HG03095 (cell line): ENCODE results near the gene CD247.

ENCODE experiments used
- ATAC-seq: cut with Tn5 transposase; IDR thresholded peaks from one replicate; pipeline ENCODE4 v1.9.1; 2021; ENCODE audit warnings: moderate library complexity; ENCODE audit not compliant: unreplicated experiment

Gene CD247

DNA sequence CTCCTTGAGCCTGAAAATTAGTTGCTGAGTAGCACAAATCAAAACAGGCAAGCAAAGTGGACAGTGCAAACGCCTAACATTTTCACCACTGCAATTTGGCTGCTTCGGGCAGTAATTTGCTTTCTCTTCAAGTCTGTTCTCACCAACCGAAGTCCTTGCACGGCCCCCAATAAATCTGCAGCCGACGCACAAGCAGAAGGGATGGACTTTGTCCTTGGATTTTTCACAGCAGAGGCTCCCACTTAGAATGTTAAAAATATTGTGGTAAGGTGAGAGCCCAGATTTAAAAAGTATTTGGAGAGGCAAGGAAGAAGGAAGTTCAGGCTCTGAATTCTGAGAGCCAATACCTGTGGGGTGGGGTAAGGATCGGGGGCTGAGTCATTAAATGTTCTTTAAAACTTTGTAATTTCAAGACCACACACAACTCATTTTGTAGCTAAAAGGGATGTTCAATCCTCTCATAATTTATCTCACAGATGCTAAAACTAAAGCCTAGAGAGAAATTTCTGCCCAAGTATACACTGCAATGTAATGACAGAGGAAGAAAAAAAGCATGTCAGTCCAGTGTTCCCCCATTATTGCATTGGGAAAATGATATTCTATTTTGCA lies 6.2 kb downstream of the CD247 start:
- ATAC-seq = no peak

- ATAC-seq = no peak
These were observed 6.8 kb downstream of the CD247 start for GRCh38 chr1:167511374-167511986.

- ATAC-seq = no peak
These were observed 7.4 kb downstream of the CD247 start for GRCh38 chr1:167510881-167511280.

GRCh38 chr1:167510244-167510643 lies 8.1 kb downstream of the CD247 start:
- no peak for ATAC-seq

DNA sequence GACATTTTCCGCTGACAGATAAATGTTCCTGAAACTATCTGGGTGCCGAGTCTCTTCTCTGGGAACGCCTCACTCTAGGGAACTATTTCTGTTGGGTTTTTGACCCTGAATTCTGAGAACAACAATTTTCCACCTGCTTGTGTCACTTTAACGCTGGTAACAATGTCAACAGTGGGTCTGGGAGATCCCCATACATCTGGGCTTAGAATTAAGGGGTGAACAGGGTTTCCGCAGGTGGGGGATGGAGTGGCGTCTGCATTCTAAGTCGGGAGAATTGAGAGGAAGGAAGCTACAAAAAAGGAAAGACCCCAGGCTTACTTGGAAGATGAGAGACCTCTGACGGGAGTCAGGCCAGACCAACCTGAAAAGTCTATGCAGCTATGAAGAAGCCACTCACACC lies 8.7 kb downstream of the CD247 start:
- no peak for ATAC-seq

GRCh38 chr1:167507719-167508118 lies 10.6 kb downstream of the CD247 start:
- ATAC-seq = no peak

DNA sequence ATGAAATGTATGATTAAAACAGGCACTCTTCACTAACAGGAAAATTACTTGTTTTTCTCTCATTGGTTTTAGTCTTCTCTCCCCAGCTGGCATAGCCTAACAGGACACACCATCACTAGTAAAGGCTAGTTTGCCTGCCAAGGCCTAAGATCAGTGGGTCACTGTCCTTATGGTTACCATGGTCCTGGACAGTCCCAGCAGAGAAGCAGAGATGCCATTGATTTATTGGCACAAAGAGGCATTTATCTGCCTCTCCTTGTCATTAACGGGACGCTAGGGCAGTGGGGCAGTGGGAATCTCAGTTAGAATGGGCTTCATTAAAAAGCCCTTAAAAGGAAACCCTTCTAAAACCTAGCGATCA lies 13.9 kb downstream of the CD247 start:
- ATAC-seq = no peak

DNA sequence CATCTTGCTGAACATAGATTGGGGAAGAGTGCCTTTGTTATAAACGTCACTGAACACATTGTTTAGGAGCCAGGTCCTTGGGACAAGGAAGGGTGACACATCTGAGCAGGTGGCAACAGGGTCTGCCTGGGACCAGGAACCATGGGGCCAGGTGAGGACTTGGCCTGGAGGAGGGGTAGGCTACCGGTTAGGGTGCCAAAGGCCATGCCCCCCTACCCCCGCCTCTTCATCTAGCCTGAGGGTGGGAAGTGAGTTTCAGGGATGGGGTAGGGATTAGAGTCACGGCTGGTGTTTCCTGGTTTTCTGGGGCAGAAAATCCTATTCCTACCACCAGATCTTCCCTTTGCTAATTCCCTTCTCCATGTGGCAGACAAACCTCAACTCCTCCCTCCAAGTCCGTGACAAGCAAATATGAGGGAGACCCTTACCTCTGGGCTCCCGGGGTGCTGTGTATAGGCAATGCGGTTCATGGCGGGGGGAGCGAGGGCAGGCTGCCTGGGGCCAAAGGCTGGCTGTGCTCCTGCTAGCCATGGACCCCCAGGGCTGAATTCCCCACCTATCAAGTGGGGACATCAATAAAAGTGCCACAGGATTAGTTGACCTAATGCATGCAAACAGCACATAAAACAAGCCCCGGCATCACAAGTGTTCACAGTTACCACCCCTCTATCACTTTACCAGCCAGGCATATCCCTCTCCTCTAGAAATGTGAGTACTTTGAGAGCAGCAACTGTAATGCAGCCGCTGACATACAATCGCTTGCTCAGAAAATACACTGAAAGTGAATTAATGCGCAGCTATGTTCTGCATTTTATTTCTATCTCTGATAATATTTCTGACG lies 14.5 kb downstream of the CD247 start:
- ATAC-seq = no peak

GRCh38 chr1:167502719-167503462 lies 15.4 kb downstream of the CD247 start:
- ATAC-seq = no peak

DNA sequence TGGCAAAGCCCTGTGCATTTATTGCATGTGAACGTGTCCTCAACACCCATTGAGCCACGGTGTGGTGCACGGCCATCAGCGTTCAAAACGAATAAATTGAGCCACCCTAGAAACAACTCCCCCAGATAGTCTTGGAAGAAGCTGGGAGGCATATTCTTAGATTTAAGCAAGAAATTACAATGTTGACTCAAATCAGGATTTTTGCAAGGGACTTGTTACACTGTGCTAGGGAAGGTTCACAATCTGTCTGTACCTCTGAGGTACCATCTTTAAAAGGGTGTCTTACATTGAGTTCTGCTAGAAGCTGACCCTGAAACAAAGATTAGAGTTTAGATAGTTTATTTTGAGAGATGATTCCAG lies 16.2 kb downstream of the CD247 start:
- no peak for ATAC-seq

GRCh38 chr1:167501515-167502191 lies 16.7 kb downstream of the CD247 start:
- ATAC-seq = no peak

- ATAC-seq = no peak
These were observed 18.0 kb downstream of the CD247 start for GRCh38 chr1:167500283-167500860.

- ATAC-seq = peak; percentile 96
These were observed 18.6 kb downstream of the CD247 start for GRCh38 chr1:167499664-167500101.

GRCh38 chr1:167499106-167499505 lies 19.2 kb downstream of the CD247 start:
- peak; percentile 1 for ATAC-seq

DNA sequence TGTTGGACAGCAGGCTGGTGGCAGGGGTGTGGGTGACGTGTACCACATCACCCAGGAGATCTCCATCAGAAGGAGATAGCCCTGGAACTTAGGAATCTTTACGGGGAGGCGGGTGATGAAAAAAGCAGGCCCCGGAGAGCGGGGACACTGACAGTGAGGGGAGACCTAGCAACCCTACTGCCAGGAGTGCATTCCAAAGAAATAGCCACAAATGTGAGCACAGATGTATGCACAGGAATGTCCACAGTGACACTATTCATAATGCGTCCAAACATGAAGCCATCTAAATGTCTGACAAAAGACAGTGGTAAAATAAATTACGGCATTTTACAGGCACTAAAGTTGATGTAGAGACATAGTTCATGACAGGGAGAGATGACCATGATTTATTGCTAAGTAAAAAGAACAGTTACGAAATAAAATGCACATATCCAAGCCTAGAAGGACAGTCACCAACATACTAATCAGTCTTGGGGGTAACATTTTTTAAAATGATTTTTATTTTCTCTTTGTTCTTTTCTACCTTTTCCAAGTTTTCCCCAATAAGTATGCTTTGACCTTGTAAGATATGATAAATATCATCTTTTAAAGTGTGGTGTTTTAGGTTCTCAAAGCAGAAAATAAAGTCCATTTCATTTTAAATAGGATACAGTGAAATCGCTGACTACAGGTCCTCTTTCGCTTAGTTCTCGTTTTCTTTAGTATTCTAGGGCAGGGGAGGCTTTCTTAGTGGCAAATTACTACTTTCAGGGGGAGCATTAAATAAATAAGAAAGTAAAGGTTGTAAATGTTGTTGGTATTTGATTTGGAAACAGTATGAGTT lies 21.3 kb downstream of the CD247 start:
- no peak for ATAC-seq

GRCh38 chr1:167493372-167493771 lies 25.0 kb downstream of the CD247 start:
- ATAC-seq = no peak

GRCh38 chr1:167492481-167492910 lies 25.8 kb downstream of the CD247 start:
- ATAC-seq = no peak

DNA sequence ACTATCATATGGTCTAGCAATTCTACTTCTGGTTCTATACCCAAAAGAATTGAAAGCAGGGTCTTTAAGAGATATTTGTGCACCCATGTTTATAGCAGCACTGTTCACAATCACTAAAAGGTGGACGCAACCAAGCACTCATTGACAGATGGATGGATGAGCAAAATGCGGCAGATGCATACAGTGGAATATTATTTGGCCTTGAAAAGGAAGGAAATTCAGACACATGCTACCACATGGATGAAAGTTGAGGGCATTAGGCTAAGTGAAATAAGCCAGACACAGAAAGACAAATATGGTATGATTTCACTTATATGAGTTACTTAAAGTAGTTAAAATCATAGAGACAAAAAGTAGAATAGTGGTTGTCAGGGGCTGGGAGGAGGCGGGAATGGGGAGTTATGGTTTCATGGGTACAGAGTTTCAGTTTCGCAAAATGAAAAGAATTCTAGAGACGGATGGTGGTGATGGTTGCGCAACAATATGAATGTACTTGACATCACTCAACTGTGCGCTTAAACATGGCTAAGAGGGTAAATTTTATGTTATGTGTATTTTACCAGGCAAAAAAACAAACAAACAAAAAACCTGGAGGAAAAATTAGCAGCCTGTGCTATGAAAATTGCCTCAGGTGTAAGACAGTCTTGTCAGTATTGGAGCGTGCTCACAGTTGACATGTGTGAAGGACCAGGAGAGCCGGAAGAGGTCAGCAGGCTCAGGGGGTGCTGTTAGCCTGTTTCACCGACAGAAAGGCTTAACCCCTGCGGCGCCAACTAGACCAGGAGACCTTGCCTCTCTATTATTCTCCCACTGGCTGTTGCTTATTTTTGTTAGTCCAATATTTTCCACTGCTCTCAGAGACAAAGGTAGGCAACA lies 26.5 kb downstream of the CD247 start:
- no peak for ATAC-seq

DNA sequence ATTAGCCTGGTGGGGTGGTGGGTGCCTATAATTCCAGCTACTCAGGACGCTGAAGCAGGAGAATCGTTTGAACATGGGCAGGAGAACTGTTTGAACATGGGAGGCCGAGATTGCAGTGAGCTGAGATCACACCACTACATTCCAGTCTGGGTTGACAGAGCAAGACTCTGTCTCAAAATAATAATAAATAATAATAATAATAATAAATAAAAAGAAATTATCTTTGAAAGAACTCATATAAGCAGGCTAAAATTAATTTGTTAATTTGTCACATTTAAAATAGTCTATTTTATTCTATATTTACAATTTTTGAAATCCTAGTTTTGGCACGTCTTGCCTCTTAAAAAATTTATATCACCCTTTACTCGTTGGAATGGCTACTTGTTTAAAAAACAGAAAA lies 27.6 kb downstream of the CD247 start:
- ATAC-seq = no peak
